H1 (cell line): ENCODE data around the gene EYA4. TPM values are rescaled to one million over a fixed set of nuclear protein-coding genes. Genes with fewer than 3 reads are reported as not detected.
A peak's percentile ranks its signal among the peaks of the same experiment; 100 is the strongest.

ENCODE experiments used
- CTCF ChIA-PET: fragments of 300-600 bp; sonication (Branson Sonifier 250); formaldehyde crosslinking; loops from one replicate; lab custom pipeline; 2021; ENCODE audit not compliant: partially characterized antibody; lab: Charles Lee
- POLR2A ChIA-PET: fragments of 300-600 bp; sonication (Branson Sonifier 250); formaldehyde crosslinking; loops from one replicate; lab custom pipeline; 2021; ENCODE audit warnings: inconsistent platforms; ENCODE audit not compliant: partially characterized antibody; lab: Charles Lee
- DNase-seq, 2 experiments: peaks; one replicate each; pipeline versions ENCODE4 v3.0.0 to v3.0.0-alpha.2; 2010 to 2022; ENCODE audit warnings: low spot score in 2 of 2, low read depth in 1 of 2, mixed read lengths in 1 of 2
- FAIRE-seq: peaks from 2 replicates; lab custom pipeline; 2011; peaks lifted over from hg19 to GRCh38; lab: Jason Lieb, UNC
- H2AFZ ChIP-seq: 2 replicates; pipeline ENCODE4 v1.8.1; 2012; ENCODE audit warnings: low read length, inconsistent platforms
- H2AK5ac ChIP-seq: 2 replicates; pipeline ENCODE4 v1.6.1; 2013; ENCODE audit warnings: low read depth, low read length
- H2BK120ac ChIP-seq: replicated peaks from 2 replicates; pipeline ENCODE3; 2013; ENCODE audit warnings: low read depth, low read length, inconsistent platforms
- H2BK12ac ChIP-seq: 2 replicates; pipeline ENCODE4 v1.6.1; 2013; ENCODE audit warnings: low read depth, low read length
- H2BK15ac ChIP-seq: 2 replicates; pipeline ENCODE4 v1.6.1; 2013; ENCODE audit warnings: low read length
- H2BK20ac ChIP-seq: 2 replicates; pipeline ENCODE4 v1.6.1; 2013; ENCODE audit warnings: low read length
- H2BK5ac ChIP-seq: 2 replicates; pipeline ENCODE4 v1.6.1; 2013; ENCODE audit warnings: low read depth, low read length
- H3K14ac ChIP-seq: 2 replicates; pipeline ENCODE4 v1.6.1; 2013; ENCODE audit warnings: inconsistent platforms; ENCODE audit not compliant: insufficient read length
- H3K18ac ChIP-seq: 2 replicates; pipeline ENCODE4 v1.6.1; 2013; ENCODE audit warnings: low read length; ENCODE audit errors: extremely low read depth
- H3K23ac ChIP-seq: 2 replicates; pipeline ENCODE4 v1.6.1; 2013; ENCODE audit warnings: inconsistent platforms; ENCODE audit not compliant: insufficient read length
- H3K23me2 ChIP-seq: 2 replicates; pipeline ENCODE4 v1.6.1; 2013; ENCODE audit warnings: low read depth, low read length
- H3K27ac ChIP-seq: 2 replicates; pipeline ENCODE4 v1.6.1; 2011; ENCODE audit warnings: low read depth, low read length, inconsistent platforms
- H3K27me3 ChIP-seq, 4 experiments: replicated peaks in 1 of 4; 1 replicate in 1 of 4; 2 replicates in 3 of 4; pipeline versions ENCODE4 v1.6.1 to v1.8.1; 2011 to 2013; ENCODE audit warnings: low read length in 3 of 4, mild to moderate bottlenecking in 3 of 4, inconsistent platforms in 2 of 4, mixed read lengths in 2 of 4, moderate library complexity in 1 of 4; ENCODE audit not compliant: control insufficient read depth in 3 of 4, insufficient read depth in 3 of 4; ENCODE audit errors: extremely low read depth in 1 of 4
- H3K36me3 ChIP-seq, 4 experiments: 2 replicates each; pipeline versions ENCODE4 v1.6.1 to v1.8.1; 2011 to 2013; ENCODE audit warnings: mild to moderate bottlenecking in 4 of 4, low read length in 3 of 4, moderate library complexity in 2 of 4, control low read depth in 1 of 4, inconsistent platforms in 1 of 4; ENCODE audit not compliant: insufficient read depth in 4 of 4, control insufficient read depth in 2 of 4
- H3K4ac ChIP-seq: replicated peaks from 2 replicates; pipeline ENCODE3; 2013; ENCODE audit warnings: low read length, low read depth, mixed read lengths, inconsistent platforms; ENCODE audit not compliant: insufficient read length
- H3K4me1 ChIP-seq, 4 experiments: replicated peaks in 1 of 4; 1 replicate in 1 of 4; 2 replicates in 3 of 4; pipeline versions ENCODE4 v1.6.1 to v1.8.1; 2011 to 2013; ENCODE audit warnings: low read length in 3 of 4, inconsistent platforms in 2 of 4, mixed read lengths in 1 of 4; ENCODE audit not compliant: insufficient read depth in 4 of 4, control insufficient read depth in 3 of 4
- H3K4me2 ChIP-seq, 2 experiments: 2 replicates each; pipeline versions ENCODE4 v1.6.1 to v1.8.1; 2011 to 2013; ENCODE audit warnings: low read depth in 2 of 2, low read length in 2 of 2, control low read depth in 1 of 2, inconsistent platforms in 1 of 2, mild to moderate bottlenecking in 1 of 2; ENCODE audit not compliant: insufficient read depth in 1 of 2
- H3K4me3 ChIP-seq, 4 experiments: fragments of 200-600, 300-600 bp in 1 of 4; sonication (generic), shearing (Covaris generic), sonication (Bioruptor Twin) in 1 of 4; 2 replicates each; pipeline versions ENCODE4 v1.5.1 to v1.8.1; 2011 to 2016; ENCODE audit warnings: low read length in 4 of 4, low read depth in 3 of 4, control low read depth in 2 of 4, inconsistent platforms in 2 of 4, mild to moderate bottlenecking in 2 of 4, mixed read lengths in 1 of 4, moderate library complexity in 1 of 4; ENCODE audit not compliant: insufficient read depth in 2 of 4; ENCODE audit errors: extremely low read depth in 1 of 4
- H3K56ac ChIP-seq: replicated peaks from 2 replicates; pipeline ENCODE3; 2013; ENCODE audit warnings: low read depth, mild to moderate bottlenecking, mixed read lengths, low read length, inconsistent platforms; ENCODE audit not compliant: insufficient read length
- H3K79me1 ChIP-seq: 2 replicates; pipeline ENCODE4 v1.6.1; 2013; ENCODE audit warnings: low read depth, low read length, control low read depth
- H3K79me2 ChIP-seq, 2 experiments: 2 replicates each; pipeline versions ENCODE4 v1.6.1 to v1.8.1; 2012 to 2013; ENCODE audit warnings: low read length in 2 of 2, mild to moderate bottlenecking in 2 of 2, inconsistent platforms in 1 of 2; ENCODE audit not compliant: insufficient read depth in 2 of 2, control insufficient read depth in 1 of 2
- H3K9ac ChIP-seq, 4 experiments: replicated peaks in 1 of 4; 1 replicate in 1 of 4; 2 replicates in 3 of 4; pipeline versions ENCODE4 v1.6.1 to v1.8.1; 2011 to 2013; ENCODE audit warnings: low read depth in 3 of 4, low read length in 3 of 4, control low read depth in 2 of 4, mild to moderate bottlenecking in 2 of 4, moderate library complexity in 2 of 4, inconsistent platforms in 1 of 4; ENCODE audit errors: extremely low read depth in 1 of 4
- H3K9me3 ChIP-seq, 2 experiments: 2 replicates each; pipeline versions ENCODE4 v1.6.1 to v1.8.1; 2012 to 2013; ENCODE audit warnings: mild to moderate bottlenecking in 2 of 2, moderate library complexity in 2 of 2, control low read depth in 1 of 2, inconsistent platforms in 1 of 2, low read depth in 1 of 2, low read length in 1 of 2, mixed read lengths in 1 of 2; ENCODE audit not compliant: insufficient read depth in 2 of 2
- H4K20me1 ChIP-seq, 2 experiments: replicated peaks in 1 of 2; 2 replicates each; pipeline versions ENCODE3 to v1.8.1; 2011 to 2013; ENCODE audit warnings: inconsistent platforms in 2 of 2, low read length in 2 of 2, mild to moderate bottlenecking in 1 of 2; ENCODE audit not compliant: insufficient read depth in 2 of 2, control insufficient read depth in 1 of 2
- H4K5ac ChIP-seq: 2 replicates; pipeline ENCODE4 v1.6.1; 2013; ENCODE audit warnings: low read length, low read depth, mixed read lengths, inconsistent platforms; ENCODE audit not compliant: insufficient read length
- H4K8ac ChIP-seq: 2 replicates; pipeline ENCODE4 v1.8.0; 2013; ENCODE audit warnings: mild to moderate bottlenecking, moderate library complexity, low read length, inconsistent platforms; ENCODE audit not compliant: insufficient read depth; ENCODE audit errors: extremely low read depth
- H4K91ac ChIP-seq: replicated peaks from 2 replicates; pipeline ENCODE3; 2013; ENCODE audit warnings: low read length, mixed read lengths, inconsistent platforms; ENCODE audit not compliant: insufficient read length
- ATF3 ChIP-seq: IDR thresholded peaks from 2 replicates; pipeline ENCODE4 v1.6.1; 2011; ENCODE audit warnings: low read depth, mild to moderate bottlenecking, low read length; ENCODE audit not compliant: insufficient read depth
- BACH1 ChIP-seq: IDR thresholded peaks from 2 replicates; pipeline ENCODE4 v1.6.1; 2012; ENCODE audit warnings: low read length, improper control_type of control experiment
- CBX8 ChIP-seq: fragments of 300-800, 300-1000 bp; sonication (generic); IDR thresholded peaks from 2 replicates; pipeline ENCODE4 v1.7.1; 2016; ENCODE audit warnings: low read depth, low read length, borderline replicate concordance
- CTBP2 ChIP-seq: IDR thresholded peaks from 2 replicates; pipeline ENCODE4 v1.7.0; 2011; ENCODE audit warnings: borderline replicate concordance, mild to moderate bottlenecking, moderate library complexity, mixed read lengths, low read length; ENCODE audit not compliant: insufficient read depth, insufficient read length
- HDAC2 ChIP-seq, 2 experiments: fragments of 300-600 bp in 1 of 2; sonication (generic) in 1 of 2; IDR thresholded peaks; 2 replicates each; pipeline ENCODE4 v1.6.1; 2011 to 2012; ENCODE audit warnings: low read depth in 2 of 2, low read length in 2 of 2, mild to moderate bottlenecking in 2 of 2, moderate library complexity in 2 of 2, borderline replicate concordance in 1 of 2, inconsistent platforms in 1 of 2
- MAX ChIP-seq: IDR thresholded peaks from 2 replicates; pipeline ENCODE4 v1.6.1; 2012; ENCODE audit warnings: inconsistent platforms
- POLR2AphosphoS5 ChIP-seq: IDR thresholded peaks from 2 replicates; pipeline ENCODE4 v1.6.1; 2011; ENCODE audit warnings: low read depth, low read length
- SIX5 ChIP-seq: IDR thresholded peaks from 2 replicates; pipeline ENCODE4 v1.6.1; 2011; ENCODE audit warnings: mild to moderate bottlenecking, low read depth, low read length
- WGBS, 2 experiments: shearing (Covaris generic) in 1 of 2; methylation state at CpG; one replicate each; pipeline versions ENCODE4 v1.1.6 to v1.1.7; 2013 to 2015; ENCODE audit warnings: low lambda C conversion rate in 2 of 2, mixed read lengths in 2 of 2, inconsistent platforms in 1 of 2, low coverage in 1 of 2, missing lambda C conversion rate in 1 of 2; ENCODE audit not compliant: insufficient replicate concordance in 2 of 2, insufficient coverage in 1 of 2, insufficient read length in 1 of 2; ENCODE audit errors: extremely low coverage in 1 of 2, missing lambda C conversion rate in 1 of 2; 5-methylcytosine and 5-hydroxymethylcytosine counted together
- polyA plus RNA-seq, 7 experiments: library from polyadenylated mRNA; depleted of rRNA in 3 of 7; stranded (reverse) in 5 of 7; unstranded in 2 of 7; fragments of >200 nt in 5 of 7; fragments of 200-250 nt in 2 of 7; gene quantifications; 1 replicate in 5 of 7; 2 replicates in 1 of 7; 4 replicates in 1 of 7; pipeline versions ENCODE4 v1.2.1 to v1.2.3, GENCODE V29; 2011 to 2013; ENCODE audit warnings: missing spikeins in 2 of 7, mixed read lengths in 2 of 7
- total RNA-seq: library from RNA; stranded (reverse); fragmentation: NEBNext Ultra II Directional; extraction: Animal tissue kit (Norgen Biotek cat#: 25700); gene quantifications from 2 replicates; pipeline ENCODE4 v1.2.1, GENCODE V29; 2021

EYA4 gene
- total and polyA plus RNA-seq, 2 of the 8 experiments (the other 6 are each of a cell fraction or from before 2014, with no cell fraction given) = 0.06 to 0.17 TPM

- POLR2A ChIA-PET = no interaction called here
- peak overlapping the region; percentile 44; the same call in 1 of the 2 replicates for H2AFZ ChIP-seq
- no peak overlapping the region for H4K5ac ChIP-seq
- H3K23ac ChIP-seq = no peak overlapping the region
- H3K27me3 ChIP-seq = no peaks in the 10 kb centered on the region
- H3K4me1 ChIP-seq = no peaks in the 10 kb centered on the region
- no peak overlapping the region for H3K4me3 ChIP-seq
- no peak overlapping the region for H2BK120ac ChIP-seq
- H3K9ac ChIP-seq = no peak overlapping the region
- H3K23me2 ChIP-seq = no peaks in the 10 kb centered on the region
- no peaks in the 10 kb centered on the region for H3K79me2 ChIP-seq
- no peaks in the 10 kb centered on the region for H4K20me1 ChIP-seq
- H4K8ac ChIP-seq = no peak overlapping the region
- H3K4ac ChIP-seq = no peak overlapping the region
- peaks cover 0 to 5% of the 10 kb centered on the region in 2 experiments; a peak in 1 of 4 replicates for H3K9me3 ChIP-seq
- H3K4me2 ChIP-seq = no peak overlapping the region
- no peaks in the 10 kb centered on the region for H3K36me3 ChIP-seq
- H3K79me1 ChIP-seq = no peaks in the 10 kb centered on the region
- H2BK5ac ChIP-seq = no peak overlapping the region
- H2BK12ac ChIP-seq = no peak overlapping the region
- H3K14ac ChIP-seq = no peak overlapping the region
- H4K91ac ChIP-seq = no peak overlapping the region
- no peak overlapping the region for H2BK20ac ChIP-seq
- H2BK15ac ChIP-seq = no peak overlapping the region
- no peak overlapping the region for H3K18ac ChIP-seq
- CTCF ChIA-PET = no interaction called here
- FAIRE-seq (no peak), DNase-seq (no peak)
- H3K56ac ChIP-seq = no peak overlapping the region
- H2AK5ac ChIP-seq = no peak overlapping the region
- WGBS, 2 experiments = 86% methylated on average over 5 of the region's 5 CpGs; no CpG with 5 or more reads in 1 of the 2 experiments
- no peak overlapping the region for H3K27ac ChIP-seq
- TF ChIP-seq SIX5 (no peak), CBX8 (no peak), POLR2AphosphoS5 (no peak), HDAC2 (IDR thresholded peaks at IDR 0.05; ENCODE audit: borderline replicate concordance in 1 of 2, low read depth in 2 of 2, low read length in 2 of 2) (no peak), CTBP2 (no peak), BACH1 (no peak), ATF3 (no peak), MAX (no peak)
Measured at GRCh38 chr6:133268621-133269020, 27.5 kb downstream of the EYA4 start.
